ENCODE data around the gene ANKRD13B. TPM values are rescaled to one million over a fixed set of nuclear protein-coding genes. Genes with fewer than 3 reads are reported as not detected.

The ANKRD13B gene
- total RNA-seq, 4 donors from 2014 or later: 19.0 to 50.1 (median 26.4) TPM

DNA sequence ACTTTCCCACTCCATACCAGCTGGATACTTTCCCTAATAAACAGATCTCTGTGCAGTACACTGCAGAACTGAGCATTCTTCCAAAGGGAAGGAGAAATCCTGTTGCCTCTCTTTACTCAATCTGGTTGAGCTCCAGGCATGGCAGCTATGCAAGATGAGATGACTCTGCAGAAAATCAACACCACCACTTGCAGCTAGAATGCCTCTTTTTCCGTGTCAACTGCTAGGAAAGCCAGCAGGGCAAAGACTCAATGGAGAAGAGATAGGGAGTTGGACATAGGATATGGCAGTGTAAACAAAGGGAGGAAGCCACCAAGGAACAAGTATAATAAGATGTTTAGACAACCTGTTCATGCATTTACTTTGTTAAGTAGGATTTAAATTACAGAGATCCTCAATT is 70.2 kb downstream of the ANKRD13B start:
- TF ChIP-seq CTCF (IDR thresholded peaks at IDR 0.05): no peak
- TF ChIP-seq POLR2A (IDR thresholded peaks at IDR 0.05): no peak
- peak in 1 of 2 donors; percentile 10 for TF ChIP-seq EP300 (IDR thresholded peaks at IDR 0.05)
- no peak overlapping the region for H3K27ac ChIP-seq
- peaks cover 0 to 6% (median 0%) of the 10 kb centered on the region in 4 donors for H3K4me1 ChIP-seq
- peaks cover 0 to 74% (median 0%) of the 10 kb centered on the region in 3 donors for H3K36me3 ChIP-seq
- no peak overlapping the region for H3K4me3 ChIP-seq
- WGBS, 2 donors: 21 to 23% methylated on average over 1 of the region's 1 CpG
- no peak for DNase-seq (ENCODE audit: low spot score in 2 of 2)
- no peaks in the 10 kb centered on the region for H3K27me3 ChIP-seq
- no peaks in the 10 kb centered on the region for H3K9me3 ChIP-seq

Small RNAs within 50 kb of the gene (small RNA-seq; reads per million reads assigned to genes)
- gene RNU6-920P: not detected

Other genes with a start within 250 kb of the ANKRD13B start
- 10 to 100 TPM; 63.0 to 86.1 (median 73.7) TPM for gene TAOK1, start 202.8 kb upstream of the ANKRD13B start, total RNA-seq
- 10 to 100 TPM; 25.7 to 32.7 (median 30.3) TPM for gene ABHD15, start 26.1 kb upstream of the ANKRD13B start, total RNA-seq
- 100 to 1,000 TPM; 119 to 188 (median 152) TPM for gene TP53I13, start 24.4 kb upstream of the ANKRD13B start, total RNA-seq
- gene GIT1, start 3.5 kb upstream of the ANKRD13B start, total RNA-seq: 100 to 1,000 TPM in 1 of 4 donors, 10 to 100 TPM in 3; 51.3 to 100 (median 89.7) TPM
- 100 to 1,000 TPM in 2 of 4 donors, 10 to 100 TPM in 2; 34.5 to 139 (median 83.1) TPM for gene CORO6, start 29.8 kb downstream of the ANKRD13B start, total RNA-seq

Data from tibial nerve (tissue), 4 donors.